Activated CD4-positive, alpha-beta T cell treated with anti-CD3 and anti-CD28 coated beads for 4 hours (primary cell): Measurements from ENCODE around the gene GRK5.

Source experiments
- DNase-seq, 2 donors: peaks; one replicate each; pipeline ENCODE4 v3.0.0-alpha.2; 2020

Gene GRK5

GRCh38 chr10:119367841-119368549 is 160.6 kb downstream of the GRK5 start:
- no peak for DNase-seq

GRCh38 chr10:119368581-119368980 is 161.2 kb downstream of the GRK5 start:
- DNase-seq = no peak

GRCh38 chr10:119368991-119369869 is 161.9 kb downstream of the GRK5 start:
- no peak for DNase-seq

- no peak for DNase-seq
Measured at GRCh38 chr10:119370111-119370741, 162.9 kb downstream of the GRK5 start.

GRCh38 chr10:119370972-119371703 is 163.8 kb downstream of the GRK5 start:
- no peak for DNase-seq

GRCh38 chr10:119371704-119372663 is 164.6 kb downstream of the GRK5 start:
- no peak for DNase-seq

- no peak for DNase-seq
Measured at GRCh38 chr10:119373294-119374102, 166.1 kb downstream of the GRK5 start.

GRCh38 chr10:119374236-119374635 is 166.9 kb downstream of the GRK5 start:
- no peak for DNase-seq

GRCh38 chr10:119375574-119376272 is 168.4 kb downstream of the GRK5 start:
- DNase-seq = no peak

GRCh38 chr10:119377451-119377957 is 170.1 kb downstream of the GRK5 start:
- DNase-seq = no peak

GRCh38 chr10:119377958-119378736 is 170.8 kb downstream of the GRK5 start:
- DNase-seq = no peak

GRCh38 chr10:119378737-119379067 is 171.3 kb downstream of the GRK5 start:
- DNase-seq = no peak

- no peak for DNase-seq
Measured at GRCh38 chr10:119379466-119380071, 172.2 kb downstream of the GRK5 start.

- no peak for DNase-seq
Measured at GRCh38 chr10:119383174-119383856, 175.9 kb downstream of the GRK5 start.

GRCh38 chr10:119384127-119384526 is 176.8 kb downstream of the GRK5 start:
- no peak for DNase-seq

GRCh38 chr10:119386666-119387065 is 179.3 kb downstream of the GRK5 start:
- no peak for DNase-seq

GRCh38 chr10:119388849-119389345 is 181.5 kb downstream of the GRK5 start:
- no peak for DNase-seq
